ENCODE measurements around the gene CDX2. TPM values are rescaled to one million over a fixed set of nuclear protein-coding genes. Genes with fewer than 3 reads are reported as not detected.

The CDX2 gene
- total and polyA plus RNA-seq, 9 of the 15 experiments (the other 6 are each of a cell fraction or from before 2014, with no cell fraction given), result 0.04 TPM; not detected in 8

GRCh38 chr13:27967203-27967735, 1.8 kb downstream of the CDX2 start:
- Histone ChIP-seq H3K4me2 (ENCODE audit: insufficient read depth, low read length) (no peak overlapping the region), H3K4me3 (no peak overlapping the region), H3K27me3 (ENCODE audit: control insufficient read depth in 2 of 2, insufficient read depth in 2 of 2, low read length in 2 of 2) (peaks cover 12 to 83% of the 10 kb centered on the region in 2 experiments; a peak in 4 of 5 replicates), H3K36me3 (ENCODE audit: control insufficient read depth, insufficient read depth, low read length) (no peaks in the 10 kb centered on the region), H3K27ac (ENCODE audit: extremely low read depth, low read depth, low read length) (no peak overlapping the region), H3K9me3 (replicated peaks; ENCODE audit: control insufficient read depth, insufficient read depth, low read depth, low read length) (no peaks in the 10 kb centered on the region), H3K4me1 (replicated peaks in 1 of 2; ENCODE audit: control insufficient read depth in 2 of 2, insufficient read depth in 2 of 2, low read length in 2 of 2) (no peaks in the 10 kb centered on the region; a peak in 1 of 5 replicates), H3K9ac (ENCODE audit: insufficient read depth in 1 of 2, low read depth in 2 of 2, low read length in 2 of 2) (no peak overlapping the region), H3K79me2 (ENCODE audit: control insufficient read depth, insufficient read depth, low read length) (no peaks in the 10 kb centered on the region), H4K20me1 (replicated peaks; ENCODE audit: control insufficient read depth, insufficient read depth, low read length) (no peaks in the 10 kb centered on the region; the same call in 1 of the 2 replicates), H3K9me1 (ENCODE audit: control insufficient read depth, insufficient read depth, low read length) (no peaks in the 10 kb centered on the region), H2AFZ (ENCODE audit: low read depth, low read length) (no peak overlapping the region)
- DNase-seq (ENCODE audit: extremely low read depth in 1 of 4, low spot score in 3 of 4) (no peak), FAIRE-seq (no peak), ATAC-seq (no peak)
- ChIA-PET CTCF (ENCODE audit: low intra/inter-chr PET ratio) (no interaction called here), POLR2A (no interaction called here)
- intact Hi-C loops (cut with micrococcal nuclease), result no loop called here
- BruUV-seq (replicated peaks), result no TSS peak
- 4% methylated on average over 16 of the region's 18 CpGs for WGBS (ENCODE audit: insufficient coverage, low coverage, missing lambda C conversion rate)
- in situ Hi-C loops (cut with MboI), result loop anchor here (25.0 kb wide), 1 partner anchor 455 kb away; no protein-coding TSS in a partner anchor
- TF ChIP-seq ZNF639 (CRISPR knock-in tag; conservative IDR thresholded peaks at IDR 0.05 in 1 of 2, IDR thresholded peaks at IDR 0.05 in 1 of 2), result no peak
- no peak for TF ChIP-seq HMGXB4 (CRISPR knock-in tag; IDR thresholded peaks at IDR 0.05)
- no peak for TF ChIP-seq ZBTB5 (IDR thresholded peaks at IDR 0.05)
- no peak for TF ChIP-seq PRPF4 (IDR thresholded peaks at IDR 0.05; ENCODE audit: insufficient read depth, low read depth, low read length, poor library complexity, severe bottlenecking)
- TF ChIP-seq GMEB1 (CRISPR knock-in tag; IDR thresholded peaks at IDR 0.05), result no peak
- no peak for TF ChIP-seq DDX20 (tag; IDR thresholded peaks at IDR 0.05; ENCODE audit: low read depth)
- no peak for TF ChIP-seq HNRNPK (IDR thresholded peaks at IDR 0.05; ENCODE audit: low read depth, low read length, poor library complexity, severe bottlenecking)
- TF ChIP-seq VEZF1 (CRISPR knock-in tag; IDR thresholded peaks at IDR 0.05), result no peak
- TF ChIP-seq SAFB (IDR thresholded peaks at IDR 0.05; ENCODE audit: borderline replicate concordance, low read depth, low read length), result no peak
- no peak for TF ChIP-seq ZNF232 (CRISPR knock-in tag; IDR thresholded peaks at IDR 0.05)
- TF ChIP-seq ZNF134 (CRISPR knock-in tag; conservative IDR thresholded peaks at IDR 0.05), result no peak
- no peak for TF ChIP-seq THAP7 (CRISPR knock-in tag; IDR thresholded peaks at IDR 0.05)

Measured in K562 (cell line).